ENCODE data around the gene VASN.
"Not testable (repeated sequence)": the region's sequence is repeated elsewhere in the genome, so short reads cannot be mapped to it uniquely, and the experiment has no call there.

VASN gene

GRCh38 chr16:4340443-4340842, 31.2 kb upstream of the VASN start:
- no peak for TF ChIP-seq CTCF (IDR thresholded peaks at IDR 0.05; ENCODE audit: insufficient read depth, low read length, poor library complexity, severe bottlenecking)
- Histone ChIP-seq H3K27me3 (replicated peaks; ENCODE audit: control insufficient read depth, insufficient read depth, low read length) (no peaks in the 10 kb centered on the region), H3K4me3 (replicated peaks; ENCODE audit: low read depth, low read length) (no peak overlapping the region), H3K36me3 (ENCODE audit: control insufficient read depth, insufficient read depth, low read length) (peaks cover 20% of the 10 kb centered on the region)
- no peak for DNase-seq (ENCODE audit: extremely low read depth, insufficient read length)

- Histone ChIP-seq H3K36me3 (ENCODE audit: control insufficient read depth, insufficient read depth, low read length) (peaks cover 20% of the 10 kb centered on the region), H3K4me3 (replicated peaks; ENCODE audit: low read depth, low read length) (no peak overlapping the region), H3K27me3 (replicated peaks; ENCODE audit: control insufficient read depth, insufficient read depth, low read length) (no peaks in the 10 kb centered on the region)
- TF ChIP-seq CTCF (IDR thresholded peaks at IDR 0.05; ENCODE audit: insufficient read depth, low read length, poor library complexity, severe bottlenecking), result no peak
- no peak for DNase-seq (ENCODE audit: extremely low read depth, insufficient read length)
Measured at GRCh38 chr16:4341250-4341649, 30.4 kb upstream of the VASN start.

GRCh38 chr16:4342866-4343744, 28.5 kb upstream of the VASN start:
- TF ChIP-seq CTCF (IDR thresholded peaks at IDR 0.05; ENCODE audit: insufficient read depth, low read length, poor library complexity, severe bottlenecking), result no peak
- Histone ChIP-seq H3K4me3 (replicated peaks; ENCODE audit: low read depth, low read length) (no peak overlapping the region), H3K36me3 (ENCODE audit: control insufficient read depth, insufficient read depth, low read length) (peaks cover 25% of the 10 kb centered on the region), H3K27me3 (replicated peaks; ENCODE audit: control insufficient read depth, insufficient read depth, low read length) (no peaks in the 10 kb centered on the region)
- no peak for DNase-seq (ENCODE audit: extremely low read depth, insufficient read length)

- H3K36me3 ChIP-seq (ENCODE audit: control insufficient read depth, insufficient read depth, low read length), result peaks cover 23% of the 10 kb centered on the region
- H3K27me3 ChIP-seq (replicated peaks; ENCODE audit: control insufficient read depth, insufficient read depth, low read length); H3K4me3 ChIP-seq (replicated peaks; ENCODE audit: low read depth, low read length); DNase-seq (ENCODE audit: extremely low read depth, insufficient read length): not testable (repeated sequence)
Measured at GRCh38 chr16:4344300-4344982, 27.2 kb upstream of the VASN start.

- Histone ChIP-seq H3K36me3 (ENCODE audit: control insufficient read depth, insufficient read depth, low read length) (peaks cover 19% of the 10 kb centered on the region), H3K4me3 (replicated peaks; ENCODE audit: low read depth, low read length) (no peak overlapping the region), H3K27me3 (replicated peaks; ENCODE audit: control insufficient read depth, insufficient read depth, low read length) (no peaks in the 10 kb centered on the region)
- no peak for DNase-seq (ENCODE audit: extremely low read depth, insufficient read length)
- no peak for TF ChIP-seq CTCF (IDR thresholded peaks at IDR 0.05; ENCODE audit: insufficient read depth, low read length, poor library complexity, severe bottlenecking)
Measured at GRCh38 chr16:4344983-4345835, 26.4 kb upstream of the VASN start.

Data from GM06990 (cell line).